ENCODE data around the gene TMEM181.
A peak's percentile ranks its signal among the peaks of the same experiment; 100 is the strongest.
"Not testable (repeated sequence)": the region's sequence is repeated elsewhere in the genome, so short reads cannot be mapped to it uniquely, and the experiment has no call there.

TMEM181 gene, protein sequence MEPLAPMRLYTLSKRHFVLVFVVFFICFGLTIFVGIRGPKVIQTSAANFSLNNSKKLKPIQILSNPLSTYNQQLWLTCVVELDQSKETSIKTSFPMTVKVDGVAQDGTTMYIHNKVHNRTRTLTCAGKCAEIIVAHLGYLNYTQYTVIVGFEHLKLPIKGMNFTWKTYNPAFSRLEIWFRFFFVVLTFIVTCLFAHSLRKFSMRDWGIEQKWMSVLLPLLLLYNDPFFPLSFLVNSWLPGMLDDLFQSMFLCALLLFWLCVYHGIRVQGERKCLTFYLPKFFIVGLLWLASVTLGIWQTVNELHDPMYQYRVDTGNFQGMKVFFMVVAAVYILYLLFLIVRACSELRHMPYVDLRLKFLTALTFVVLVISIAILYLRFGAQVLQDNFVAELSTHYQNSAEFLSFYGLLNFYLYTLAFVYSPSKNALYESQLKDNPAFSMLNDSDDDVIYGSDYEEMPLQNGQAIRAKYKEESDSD

DNA sequence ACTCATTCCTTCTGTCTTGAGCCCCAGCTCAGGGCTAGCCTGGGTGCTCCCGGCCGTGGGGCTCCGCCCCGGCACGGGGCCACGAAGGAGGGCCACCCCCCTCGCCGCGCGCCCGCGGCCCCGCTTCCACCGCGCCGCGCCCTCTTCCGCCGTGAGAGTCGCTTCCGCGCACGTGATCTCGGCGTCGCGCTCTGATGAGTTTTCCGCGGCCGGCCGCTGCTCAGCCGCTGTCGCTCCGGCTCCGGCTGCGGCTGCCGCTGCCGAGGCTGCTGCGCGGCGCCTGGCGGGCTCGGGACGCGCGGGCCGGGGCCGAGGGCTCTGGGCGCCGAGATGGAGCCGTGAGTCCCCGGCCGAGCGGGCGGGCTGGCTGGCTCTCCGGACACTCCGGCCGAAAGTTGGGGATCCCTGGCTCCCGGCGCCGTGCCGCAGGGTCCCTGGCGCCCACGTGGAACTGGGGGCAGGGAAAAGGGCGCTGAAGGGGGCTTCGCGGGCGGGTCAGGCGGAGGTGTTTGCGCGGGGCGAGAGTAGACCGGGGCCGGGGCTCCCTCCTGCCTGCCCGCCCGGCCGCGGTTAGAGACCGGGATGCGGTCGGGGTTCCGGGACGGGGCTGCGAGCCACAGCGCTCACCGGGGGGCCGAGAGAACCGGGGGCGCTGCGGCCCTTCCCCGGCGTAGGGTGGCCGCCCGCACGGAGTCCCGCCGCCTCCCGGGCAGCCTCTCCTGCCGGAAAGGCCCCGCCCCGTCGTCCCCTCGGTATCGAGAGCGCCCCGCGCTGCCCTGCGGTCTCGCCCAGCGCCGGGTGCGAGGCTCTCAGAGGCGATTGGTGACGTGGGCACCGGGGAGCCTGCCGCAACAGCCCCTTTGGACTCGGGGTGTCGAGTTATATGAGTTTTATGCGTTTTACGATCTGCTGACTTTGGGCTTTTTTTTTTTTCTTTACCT, at the start of gene TMEM181:
Gene TMEM181 (plus strand): TSS at position 197 of the 941 bp plus-strand sequence. CDS start 134 bp downstream, at position 331.
- peak within 1 kb of the TSS; percentile 67 for H3K4me3 ChIP-seq (ENCODE audit: low read depth, low read length)

DNA sequence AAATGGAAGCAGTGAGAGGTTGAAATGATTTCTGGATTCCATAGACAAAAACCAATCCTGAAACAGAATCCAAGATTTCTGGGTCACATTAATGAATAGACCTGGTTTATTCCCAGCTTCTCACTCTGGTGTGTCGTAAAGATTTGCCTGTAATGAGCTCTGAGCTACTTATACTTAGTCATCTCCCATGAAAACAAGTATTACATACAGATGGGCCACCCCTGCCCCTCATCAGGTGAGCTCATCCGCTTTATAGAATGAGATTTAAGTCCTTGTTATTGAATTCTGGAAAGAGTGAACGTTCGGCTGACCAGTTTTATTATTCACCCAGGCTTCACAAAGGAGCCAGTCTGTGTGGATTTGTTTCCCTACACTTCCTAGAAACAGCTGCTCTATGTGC, 47.1 kb upstream of the TMEM181 start:
- no peak overlapping the region for H3K4me3 ChIP-seq (ENCODE audit: low read depth, low read length)

DNA sequence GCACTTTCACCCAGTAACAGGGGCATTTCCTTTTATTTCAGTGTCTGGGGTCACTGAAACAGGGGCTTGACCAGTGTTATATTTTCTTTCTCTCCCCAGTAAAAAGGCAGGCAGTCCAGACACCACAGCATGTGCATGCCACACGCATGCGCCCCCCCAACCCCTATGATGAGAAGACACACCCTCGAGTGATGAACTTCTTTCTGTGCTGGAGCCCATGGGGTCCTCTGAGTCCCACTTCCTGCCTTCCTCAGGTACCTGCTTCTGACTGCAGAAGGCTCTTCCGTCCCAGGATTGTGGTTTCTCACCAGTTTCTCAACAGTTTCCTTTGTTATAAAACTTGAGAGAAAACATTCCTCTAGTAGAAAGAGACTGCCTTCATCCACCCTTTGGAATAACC, 45.7 kb upstream of the TMEM181 start:
- H3K4me3 ChIP-seq (ENCODE audit: low read depth, low read length): no peak overlapping the region

DNA sequence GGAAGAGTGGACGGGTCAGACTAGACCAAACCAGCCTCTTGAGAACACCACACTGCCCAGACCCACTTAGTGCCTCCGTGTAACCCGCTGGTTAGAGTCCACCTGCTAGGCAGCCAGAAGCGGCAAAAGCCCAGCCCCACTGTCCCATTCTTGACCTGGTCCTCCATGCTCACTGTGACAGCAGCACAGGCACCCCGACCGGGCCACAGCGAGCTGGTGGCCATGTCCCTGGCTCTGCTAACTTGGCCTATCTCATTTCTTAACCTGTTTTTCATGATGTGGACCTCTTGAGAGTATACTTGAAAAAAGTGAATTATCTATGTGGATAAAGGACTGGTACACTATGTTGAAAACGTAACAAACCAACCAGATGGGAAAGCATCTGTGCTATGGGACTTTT, 44.9 kb upstream of the TMEM181 start:
- no peak overlapping the region for H3K4me3 ChIP-seq (ENCODE audit: low read depth, low read length)

DNA sequence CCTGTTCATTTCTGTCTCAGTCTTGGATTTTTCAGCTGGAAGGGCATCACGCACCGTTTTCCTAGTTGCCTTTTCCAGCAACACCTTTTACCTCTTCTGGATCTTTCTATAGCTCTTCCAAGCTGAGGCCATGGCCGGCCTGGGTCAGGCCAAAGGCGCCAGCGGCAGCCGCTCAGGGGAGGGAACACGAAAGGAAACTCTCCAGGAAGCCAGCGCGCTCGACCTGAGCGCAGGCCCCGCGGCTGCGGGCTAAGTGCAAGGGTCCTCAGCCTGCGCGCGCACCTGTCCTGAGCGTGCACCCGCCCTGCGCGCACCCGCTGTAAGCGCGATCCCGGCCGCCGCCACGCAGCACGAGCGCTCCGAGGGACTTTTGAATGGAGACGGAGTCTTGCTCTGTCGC, 43.8 kb upstream of the TMEM181 start:
- no peak overlapping the region for H3K4me3 ChIP-seq (ENCODE audit: low read depth, low read length)

DNA sequence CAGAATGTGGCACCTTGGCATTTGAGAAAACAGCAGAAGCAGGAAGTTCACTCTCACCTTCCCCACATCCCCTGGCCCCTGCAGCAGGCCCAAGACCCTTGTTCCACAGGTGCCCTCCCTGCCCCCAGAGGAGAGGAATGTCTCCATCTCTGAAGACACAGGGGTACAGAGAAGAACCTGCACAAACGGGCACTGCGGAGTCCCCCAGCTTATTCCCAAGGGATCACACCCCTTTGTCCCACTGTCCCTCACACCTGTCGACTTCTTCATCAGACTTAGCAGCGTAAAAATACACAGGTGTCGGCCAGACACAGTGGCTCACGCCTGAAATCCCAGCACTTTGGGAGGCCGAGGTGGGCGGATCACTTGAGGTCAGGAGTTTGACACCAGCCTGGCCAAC, 42.9 kb upstream of the TMEM181 start:
- H3K4me3 ChIP-seq (ENCODE audit: low read depth, low read length): no peak overlapping the region

DNA sequence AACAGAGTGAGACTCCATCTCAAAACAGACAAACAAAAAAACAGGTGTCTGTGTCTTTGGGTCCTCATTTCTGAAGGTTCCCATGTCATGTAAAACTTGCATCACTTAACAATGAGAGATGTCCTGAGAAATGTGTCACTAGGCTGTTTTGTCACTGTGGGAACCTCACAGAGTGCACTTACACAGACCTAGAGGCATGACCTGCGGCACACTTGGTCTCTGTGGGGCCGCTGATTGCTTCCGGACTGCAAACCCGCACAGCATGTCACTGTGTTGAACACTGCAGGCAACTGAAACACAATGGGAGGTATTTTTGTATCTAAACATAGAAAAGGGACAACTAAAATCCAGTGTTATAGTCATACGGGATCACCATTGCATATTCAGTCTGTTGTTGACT, 42.3 kb upstream of the TMEM181 start:
- H3K4me3 ChIP-seq (ENCODE audit: low read depth, low read length): no peak overlapping the region

DNA sequence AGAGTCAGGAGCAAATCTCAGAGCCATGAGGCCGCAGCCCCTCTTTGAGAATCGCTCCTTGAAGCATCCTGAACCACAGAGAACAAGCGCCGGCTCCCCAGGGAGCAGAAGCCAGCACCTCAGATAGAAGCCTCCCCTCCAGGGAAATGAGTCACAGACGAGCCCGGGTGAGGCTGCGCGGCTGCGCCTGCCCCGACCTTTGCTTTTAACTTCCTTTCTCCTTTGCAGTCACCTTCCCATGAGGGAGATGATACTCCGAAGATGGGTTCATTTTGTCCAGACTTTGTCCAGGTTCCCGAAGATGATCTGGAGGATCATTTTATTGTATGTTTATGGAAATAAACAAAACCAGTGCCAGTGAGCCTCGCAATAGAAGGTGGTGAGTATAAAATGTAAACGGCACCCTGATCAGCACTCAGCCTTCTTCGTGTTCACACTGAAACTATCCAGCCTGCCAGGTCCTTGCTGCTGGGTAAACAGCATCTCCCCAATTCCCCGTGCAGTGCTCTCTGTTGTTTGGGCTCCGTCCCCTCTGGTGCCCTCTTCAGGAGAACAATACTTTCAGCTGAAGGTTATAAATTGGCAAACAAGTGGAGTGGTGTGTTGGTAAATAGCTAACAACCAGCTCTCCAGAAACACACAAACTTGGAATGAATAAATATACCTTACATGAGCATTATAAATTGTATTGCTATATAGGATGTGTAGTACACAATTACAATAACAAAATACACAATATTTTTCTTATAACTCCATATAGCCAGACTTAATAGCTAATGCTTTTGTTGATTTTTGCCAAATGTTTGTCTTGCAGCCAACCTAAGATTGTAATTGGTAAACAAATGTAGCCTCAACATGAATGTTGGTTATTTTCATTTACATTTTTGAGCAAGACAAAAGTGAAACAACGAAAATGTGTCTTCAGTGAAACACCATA, 41.4 kb upstream of the TMEM181 start:
- H3K4me3 ChIP-seq (ENCODE audit: low read depth, low read length): no peak overlapping the region

DNA sequence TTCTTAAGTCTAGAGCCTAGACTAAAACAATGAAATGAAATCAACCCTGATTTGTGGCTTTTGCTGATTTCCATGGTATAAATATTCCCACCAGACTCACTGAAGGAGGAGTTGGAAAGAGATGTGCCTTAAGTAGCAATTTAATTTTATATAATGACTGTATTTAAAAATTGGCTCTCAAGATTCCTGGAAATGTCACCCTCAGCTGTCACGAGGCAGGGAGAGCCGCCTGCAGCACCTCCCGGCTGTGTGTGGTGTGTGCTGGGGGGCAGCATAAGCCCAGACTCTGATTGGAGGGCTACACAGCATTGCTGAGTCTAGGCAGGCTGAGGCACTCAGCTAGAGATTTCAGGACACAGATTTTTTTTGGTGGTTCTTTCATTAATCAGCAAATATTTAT, 40.6 kb upstream of the TMEM181 start:
- no peak overlapping the region for H3K4me3 ChIP-seq (ENCODE audit: low read depth, low read length)

DNA sequence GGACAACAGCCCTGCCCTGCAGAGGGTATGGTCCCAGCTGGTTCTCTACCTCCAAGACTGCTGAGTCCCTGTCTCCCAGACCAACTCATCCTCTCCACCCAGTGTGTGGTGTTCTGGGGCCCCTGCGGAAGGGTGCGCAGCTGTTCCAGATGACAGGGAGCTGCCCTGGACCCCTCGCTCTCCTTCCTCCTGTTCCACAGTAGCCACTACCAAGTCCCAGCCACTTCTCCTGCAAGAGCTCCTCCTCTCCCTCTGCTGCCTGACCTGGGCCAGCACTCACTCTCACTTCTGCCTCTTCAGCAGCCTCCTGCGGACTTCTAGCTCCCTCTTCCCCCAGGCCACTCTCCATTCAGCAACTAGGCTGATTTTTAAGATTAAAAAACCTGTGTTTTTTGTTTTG, 40.1 kb upstream of the TMEM181 start:
- no peak overlapping the region for H3K4me3 ChIP-seq (ENCODE audit: low read depth, low read length)

DNA sequence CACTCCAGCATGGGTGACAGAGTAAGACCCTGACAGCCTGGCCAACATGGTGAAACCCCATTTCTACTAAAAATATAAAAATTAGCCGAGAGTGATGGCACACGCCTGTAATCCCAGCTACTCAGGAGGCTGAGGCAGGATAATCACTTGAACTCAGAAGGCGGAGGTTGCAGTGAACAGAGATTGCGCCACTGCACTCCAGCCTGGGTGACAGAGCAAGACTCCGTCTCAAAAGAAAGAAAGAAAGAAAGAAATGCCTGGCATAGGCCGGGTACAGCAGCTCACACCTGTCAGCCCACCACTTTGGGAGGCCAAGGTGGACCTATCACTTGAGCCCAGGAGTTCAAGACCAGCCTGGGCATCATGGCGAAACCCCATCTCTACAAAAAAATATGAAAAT, 38.9 kb upstream of the TMEM181 start:
- H3K4me3 ChIP-seq (ENCODE audit: low read depth, low read length): not testable (repeated sequence)

DNA sequence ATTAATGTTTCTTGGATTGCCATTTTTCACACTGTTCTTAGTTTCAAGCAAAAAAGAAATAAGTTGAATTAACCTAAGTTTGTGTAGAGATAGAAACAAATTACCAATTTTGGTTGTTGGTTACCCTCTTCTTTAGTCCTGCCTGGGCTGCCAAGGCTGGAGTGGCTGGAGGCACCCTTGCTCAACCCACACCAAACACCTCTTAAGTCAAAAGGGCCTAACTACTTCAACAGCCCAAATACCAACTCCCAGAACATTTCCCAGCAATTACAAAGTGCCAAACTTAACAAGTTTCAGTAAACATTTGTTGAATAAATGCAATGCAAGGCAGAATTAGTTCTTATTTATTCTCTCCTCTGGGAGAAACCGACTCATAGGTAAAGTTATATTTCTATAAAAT, 38.1 kb upstream of the TMEM181 start:
- no peak overlapping the region for H3K4me3 ChIP-seq (ENCODE audit: low read depth, low read length)

DNA sequence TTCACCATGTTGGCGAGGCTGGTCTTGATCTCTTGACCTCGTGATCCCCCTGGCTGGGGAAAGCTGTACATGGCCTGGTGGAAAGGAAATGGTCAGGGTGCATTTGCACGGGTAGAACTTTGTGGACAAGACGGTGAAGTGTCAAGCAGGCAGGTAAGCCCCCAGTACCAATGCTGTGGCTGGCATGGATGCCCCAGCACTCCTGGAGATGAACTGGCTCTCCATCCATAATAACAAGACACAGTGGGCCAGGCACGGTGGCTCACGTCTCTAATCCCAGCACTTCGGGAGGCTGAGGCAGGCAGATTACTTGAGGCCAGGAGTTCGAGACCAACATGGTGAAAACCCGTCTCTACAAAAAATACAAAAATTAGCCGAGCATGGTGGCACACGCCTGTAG, 37.3 kb upstream of the TMEM181 start:
- H3K4me3 ChIP-seq (ENCODE audit: low read depth, low read length): no peak overlapping the region

DNA sequence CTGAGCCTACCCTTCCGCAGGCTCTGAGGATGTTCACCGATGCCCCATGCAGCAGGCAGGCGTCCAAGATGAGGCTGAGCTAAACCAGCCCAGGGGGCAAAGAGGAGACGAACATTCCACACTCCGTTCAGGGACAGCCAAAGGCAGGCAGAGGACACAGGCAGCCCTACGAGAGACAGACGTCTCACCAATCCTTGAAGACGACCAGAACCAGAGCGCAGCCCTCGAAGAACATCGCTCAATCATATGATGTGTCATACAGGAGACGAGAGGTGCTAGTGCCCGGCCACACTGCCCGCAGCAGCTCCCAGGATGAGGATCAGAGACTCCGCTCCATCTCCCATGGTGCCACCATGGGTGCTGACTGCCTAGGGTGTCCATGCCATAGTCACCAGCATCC, 35.6 kb upstream of the TMEM181 start:
- H3K4me3 ChIP-seq (ENCODE audit: low read depth, low read length): no peak overlapping the region

DNA sequence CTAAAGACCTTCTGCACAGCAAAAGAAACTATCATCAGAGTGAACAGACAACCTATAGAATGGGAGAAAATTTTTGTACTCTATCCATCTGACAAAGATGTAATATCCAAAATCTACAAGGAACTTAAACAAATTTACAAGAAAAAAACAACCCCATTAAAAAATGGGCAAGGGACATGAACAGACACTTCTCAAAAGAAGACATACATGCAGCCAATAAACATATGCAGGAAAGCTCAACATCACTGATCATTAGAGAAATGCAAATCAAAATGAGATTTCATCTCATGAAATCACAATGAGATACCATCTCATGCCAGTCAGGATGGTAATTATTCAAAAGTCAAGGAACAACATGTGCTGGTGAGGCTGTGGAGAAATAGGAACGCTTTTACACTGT, 32.0 kb upstream of the TMEM181 start:
- not testable (repeated sequence) for H3K4me3 ChIP-seq (ENCODE audit: low read depth, low read length)

DNA sequence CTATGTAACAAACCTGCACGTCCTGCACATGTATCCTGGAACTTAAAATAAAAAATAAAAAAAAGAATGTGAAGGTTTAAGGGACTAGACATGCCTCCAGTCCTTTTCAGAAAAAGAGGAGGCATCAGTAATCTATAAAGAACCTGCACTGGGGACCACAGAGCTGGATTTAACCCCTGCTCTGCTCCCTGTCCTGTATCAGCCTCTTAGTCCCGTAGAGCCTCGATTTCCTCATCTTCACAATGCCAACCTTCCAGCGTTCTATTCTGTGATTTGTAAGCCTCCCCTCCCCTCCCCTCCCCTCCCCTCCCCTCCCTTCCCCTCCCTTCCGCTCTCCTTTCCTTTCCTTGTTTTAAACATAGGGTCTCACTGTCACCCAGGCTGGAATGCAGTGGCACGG, 31.1 kb upstream of the TMEM181 start:
- no peak overlapping the region for H3K4me3 ChIP-seq (ENCODE audit: low read depth, low read length)

DNA sequence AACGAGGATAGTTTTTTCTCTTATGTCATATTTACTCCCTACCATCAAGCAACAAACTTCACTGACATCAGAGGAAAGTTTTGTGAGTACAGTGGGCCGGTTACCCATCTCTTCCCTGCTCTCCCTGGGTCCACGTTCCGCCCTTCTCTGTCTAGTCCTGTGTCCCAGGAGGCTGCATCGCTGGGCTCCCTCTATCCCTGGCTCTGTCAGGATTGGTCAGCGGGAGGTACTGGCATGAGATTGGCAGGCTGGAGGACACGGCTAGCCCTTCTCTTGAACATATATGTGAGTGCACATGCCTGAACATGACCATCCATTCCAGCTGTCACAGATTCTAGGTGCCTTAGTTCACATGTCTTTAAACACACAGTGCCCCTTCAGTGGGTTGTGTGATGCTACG, 30.3 kb upstream of the TMEM181 start:
- H3K4me3 ChIP-seq (ENCODE audit: low read depth, low read length): no peak overlapping the region

DNA sequence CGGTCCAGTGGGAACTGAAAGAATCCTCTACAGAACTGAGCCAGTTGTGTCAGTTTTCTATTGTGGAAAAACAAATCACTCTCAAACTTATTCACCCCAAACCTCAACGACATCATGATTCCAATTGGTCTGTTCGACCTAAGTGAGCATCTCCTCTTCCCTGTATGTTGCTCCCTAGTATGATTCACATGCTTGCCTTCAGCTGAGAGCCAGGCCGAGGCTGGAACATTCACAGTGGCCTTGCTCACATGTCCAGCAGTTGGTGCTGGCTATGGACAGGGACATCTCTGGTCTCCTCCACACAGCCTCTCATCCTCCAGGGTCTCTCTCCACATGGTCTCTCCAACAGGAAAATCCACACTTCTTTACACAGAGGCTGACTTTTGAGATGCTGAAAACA, 28.3 kb upstream of the TMEM181 start:
- H3K4me3 ChIP-seq (ENCODE audit: low read depth, low read length): no peak overlapping the region

DNA sequence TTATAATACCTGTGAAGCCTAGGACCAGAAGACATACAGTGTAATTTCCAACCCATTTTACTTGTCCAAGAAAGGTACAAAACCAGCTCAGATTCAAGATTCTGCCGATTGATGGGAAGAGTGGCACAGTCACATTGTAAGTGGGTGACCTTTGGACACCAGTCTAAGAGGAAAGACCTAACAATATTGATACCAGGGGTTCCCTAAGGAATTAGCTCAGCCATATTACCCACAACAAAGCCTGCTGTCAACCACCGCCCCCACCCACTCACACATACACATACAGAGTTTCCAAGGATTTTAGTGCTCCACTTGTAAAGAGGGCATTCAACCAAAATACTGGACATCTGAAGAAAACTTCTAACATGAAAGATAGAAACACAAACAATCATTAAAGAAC, 27.9 kb upstream of the TMEM181 start:
- no peak overlapping the region for H3K4me3 ChIP-seq (ENCODE audit: low read depth, low read length)

DNA sequence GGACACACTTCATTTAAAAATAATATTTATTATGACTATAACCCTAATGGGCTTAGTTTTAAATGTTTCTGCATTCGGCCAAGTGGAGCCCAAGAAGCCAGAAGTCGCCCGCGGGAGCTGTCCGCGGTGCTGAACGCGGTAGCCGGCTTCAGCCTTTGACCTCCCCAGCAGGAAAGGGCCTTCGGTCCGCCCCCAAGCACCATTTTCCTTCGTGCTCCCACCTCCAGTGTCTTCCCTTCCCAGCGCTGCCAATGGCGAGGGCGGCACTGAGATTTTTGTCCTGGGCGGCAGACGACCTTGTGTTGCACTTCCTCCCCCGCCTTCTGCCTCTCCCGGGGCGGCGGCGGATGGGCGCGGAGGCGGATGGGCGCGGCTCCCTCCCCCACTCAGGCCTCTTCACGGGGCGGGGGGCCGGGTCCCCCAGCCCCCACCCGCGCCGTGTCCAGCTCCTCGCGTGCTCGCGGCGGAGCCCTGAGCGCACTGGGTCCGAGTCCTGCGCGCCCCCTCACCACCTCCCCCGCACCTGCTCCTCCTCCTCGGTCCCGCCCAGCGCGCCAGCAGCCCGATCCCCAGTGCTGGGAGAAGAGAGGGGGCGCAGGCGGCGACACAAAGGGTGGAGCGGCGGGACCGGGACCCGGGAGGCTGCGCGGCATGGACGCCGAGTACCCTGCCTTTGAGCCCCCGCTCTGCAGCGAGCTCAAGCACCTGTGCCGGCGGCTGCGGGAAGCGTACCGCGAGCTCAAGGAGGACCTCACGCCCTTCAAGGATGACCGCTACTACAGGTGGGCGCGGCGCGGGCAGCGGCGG, 23.6 kb upstream of the TMEM181 start:
- H3K4me3 ChIP-seq (ENCODE audit: low read depth, low read length): peak overlapping the region; percentile 76

Data from iPS-11a (cell line).